HG03432 (cell line): ENCODE results near the gene ELF5.

Experiments
- ATAC-seq: cut with Tn5 transposase; IDR thresholded peaks from one replicate; pipeline ENCODE4 v1.9.1; 2021; ENCODE audit warnings: mild to moderate bottlenecking, moderate library complexity; ENCODE audit not compliant: unreplicated experiment

The ELF5 gene

DNA sequence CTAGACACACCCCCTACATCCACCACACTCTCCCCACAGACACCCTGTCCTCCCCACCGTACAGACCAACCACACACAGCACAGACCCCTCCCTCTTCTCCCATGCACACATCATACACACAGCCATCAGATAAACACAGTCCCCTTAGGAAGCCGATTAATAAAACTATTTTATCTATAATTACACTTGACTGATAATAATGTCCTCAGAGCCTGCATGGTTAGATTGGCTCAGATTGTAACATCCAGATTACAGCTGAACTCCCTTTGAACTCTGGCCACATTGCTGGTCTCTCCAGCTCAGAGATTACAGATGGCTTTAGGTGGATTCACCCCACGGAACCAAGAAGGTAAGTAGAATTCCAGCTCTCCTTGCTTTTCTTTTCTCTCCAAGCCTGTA is 9.5 kb upstream of the ELF5 start:
- no peak for ATAC-seq

DNA sequence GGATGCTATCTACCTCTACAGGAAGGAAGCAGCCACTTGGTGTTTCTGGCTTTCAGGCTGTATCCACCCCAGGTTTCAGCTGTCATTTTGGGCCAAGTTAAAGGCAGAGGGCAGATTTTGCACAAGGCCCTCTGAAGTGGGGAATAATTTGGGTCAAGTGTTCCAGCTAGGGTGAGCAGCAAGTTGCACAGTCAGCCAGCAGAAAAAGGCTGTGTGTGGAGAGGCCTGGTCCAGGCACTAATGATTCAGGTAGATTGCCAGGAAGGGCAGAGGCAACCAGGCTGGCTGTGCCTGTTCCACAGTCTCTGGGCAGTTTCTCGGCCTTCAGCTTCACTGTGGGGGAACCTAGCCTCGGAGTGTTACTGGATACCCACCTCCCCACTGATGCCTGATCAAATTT is 8.6 kb upstream of the ELF5 start:
- no peak for ATAC-seq

DNA sequence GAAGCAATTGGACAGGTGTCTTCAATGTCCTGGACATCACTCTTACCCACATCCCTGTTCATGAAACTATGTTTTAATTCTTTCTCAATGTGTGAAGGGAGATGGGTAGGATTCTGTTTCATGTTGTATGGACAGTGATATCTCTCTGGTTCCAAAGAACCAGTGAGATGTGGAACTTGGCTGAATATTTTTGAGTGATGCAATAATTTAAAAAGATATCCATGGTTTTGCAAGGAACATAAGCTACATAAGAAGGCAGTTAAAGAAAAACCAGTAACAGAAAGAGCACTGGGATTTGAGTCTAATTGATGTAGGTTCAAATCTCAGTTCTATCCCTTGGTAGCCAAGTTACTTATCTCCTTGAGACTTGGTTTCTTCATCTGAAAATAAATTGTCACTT is 7.7 kb upstream of the ELF5 start:
- no peak for ATAC-seq

DNA sequence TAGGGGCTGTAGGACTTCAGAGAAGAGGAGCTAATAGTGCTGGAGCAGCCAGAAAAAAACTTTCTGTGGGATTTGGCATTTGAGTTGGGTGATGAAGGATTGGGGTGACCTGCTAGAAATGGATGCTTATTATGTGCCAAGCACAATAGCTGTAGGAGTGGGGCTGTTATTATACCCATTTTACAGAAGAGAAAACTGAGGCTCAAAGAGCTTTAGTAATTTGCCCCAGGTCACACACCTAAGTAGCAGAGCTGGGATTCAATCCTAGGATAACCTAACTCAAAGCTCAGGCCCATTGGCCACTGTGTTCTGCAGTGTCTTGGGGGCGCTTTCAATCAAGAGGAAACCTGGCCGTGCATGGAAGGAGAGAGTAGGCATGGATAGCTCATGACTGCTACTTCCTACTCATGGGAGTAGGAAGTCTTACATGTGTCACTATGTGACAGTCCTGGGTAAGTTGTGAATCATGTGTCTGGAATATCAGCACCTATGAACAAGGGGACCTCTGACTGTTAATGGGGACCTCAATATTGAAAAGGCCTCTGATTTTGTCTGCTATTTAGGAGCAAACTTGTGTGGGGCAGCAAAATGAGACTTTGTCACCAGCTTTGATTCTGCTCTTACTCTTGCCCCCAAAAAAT is 6.1 kb upstream of the ELF5 start:
- no peak for ATAC-seq

DNA sequence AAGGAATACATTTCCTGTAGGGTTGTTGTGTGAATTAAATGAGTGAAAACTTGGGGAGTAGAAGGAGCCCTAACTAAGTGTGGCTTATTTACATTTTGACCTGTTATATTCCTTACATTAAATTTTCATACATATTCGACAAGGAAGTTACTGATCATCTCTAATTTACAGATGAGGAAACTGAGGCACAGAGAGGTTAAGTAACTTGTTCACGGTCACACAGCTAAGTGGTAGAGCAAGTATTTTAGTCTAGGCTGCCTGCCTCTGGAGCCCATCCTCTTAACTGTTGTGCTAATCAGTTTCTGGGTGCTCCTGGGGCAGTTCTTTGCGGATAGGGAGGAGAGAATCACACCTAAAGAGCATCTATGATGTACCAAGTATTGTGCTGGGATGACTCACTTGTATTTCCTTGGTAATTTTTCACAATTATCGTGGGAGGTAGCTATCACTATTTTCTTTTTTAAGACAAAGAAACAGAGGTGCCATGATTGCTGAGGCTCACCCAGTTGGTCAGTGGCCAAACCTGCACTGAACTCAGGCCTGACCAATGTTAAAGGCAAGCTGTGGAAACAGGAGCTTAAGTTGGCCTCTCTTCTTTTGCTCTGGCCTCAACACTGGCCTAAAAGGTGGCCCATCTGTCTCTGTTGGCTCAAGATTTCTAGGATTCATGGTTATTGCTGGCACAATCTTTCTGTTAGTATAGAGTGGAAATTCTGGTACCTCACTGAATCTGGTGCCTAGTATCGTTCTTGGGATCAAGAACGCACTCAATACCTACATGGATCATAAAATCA is 2.9 kb upstream of the ELF5 start:
- no peak for ATAC-seq

DNA sequence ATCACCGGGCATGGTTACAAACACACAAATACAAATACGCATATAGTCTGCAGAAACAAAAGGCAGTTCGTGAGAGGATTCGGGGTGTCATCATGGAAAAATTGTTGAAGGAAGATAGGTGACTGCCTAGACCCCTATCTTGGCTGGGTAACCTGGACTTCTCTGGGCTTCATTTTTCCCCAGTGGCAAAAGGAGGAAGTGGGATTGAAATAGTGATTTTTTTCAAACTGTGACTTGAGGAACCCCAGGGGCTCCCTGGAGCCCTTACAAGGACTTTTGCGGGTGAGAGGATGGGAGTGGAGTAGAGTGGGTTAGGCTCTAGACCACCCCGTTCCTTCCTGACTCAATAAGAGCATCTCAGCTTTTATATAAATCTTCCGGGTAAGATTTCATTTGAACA is 1.0 kb upstream of the ELF5 start:
- ATAC-seq = no peak

DNA sequence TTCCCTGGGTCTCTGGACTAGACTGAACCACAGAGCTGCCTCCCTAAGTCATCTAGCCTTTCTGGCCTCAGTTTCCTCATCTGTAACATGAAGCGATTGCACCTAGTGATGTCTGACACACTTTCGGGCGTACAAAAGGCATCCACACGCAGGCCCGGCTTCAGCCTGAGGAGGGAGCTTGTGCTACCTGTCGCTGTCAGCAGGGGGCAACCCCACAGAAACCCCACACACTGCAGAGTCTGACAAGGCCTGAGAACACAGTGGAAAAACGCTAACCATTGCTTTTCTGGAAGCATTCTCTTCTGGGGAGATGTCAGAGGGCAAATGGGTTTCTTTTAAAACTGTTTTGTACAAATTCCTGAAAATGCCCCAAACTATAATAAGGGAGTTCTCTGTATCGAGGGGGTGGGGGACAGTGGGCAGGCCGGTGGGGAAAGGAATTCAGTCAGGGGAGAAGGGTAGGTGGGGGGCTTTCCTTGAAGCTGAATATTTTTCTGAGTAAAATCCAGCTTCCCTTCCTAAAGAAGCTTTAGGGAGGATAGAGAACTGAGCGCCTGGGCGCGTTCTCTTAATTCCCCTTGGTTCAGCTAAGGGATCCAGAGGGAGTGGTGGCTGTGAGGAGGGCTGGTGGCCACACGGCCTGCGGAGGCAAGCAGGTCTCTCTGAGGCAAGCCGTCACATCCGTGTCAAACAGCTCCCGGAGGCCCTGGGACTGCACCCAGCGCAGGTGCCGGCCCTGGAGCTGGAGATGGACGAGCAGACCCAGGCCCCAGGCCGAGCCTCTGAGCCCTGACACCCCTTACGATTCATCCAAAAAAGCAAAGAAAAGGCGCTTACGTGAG is 533 bp downstream of the ELF5 start:
- peak; percentile 89 for ATAC-seq

DNA sequence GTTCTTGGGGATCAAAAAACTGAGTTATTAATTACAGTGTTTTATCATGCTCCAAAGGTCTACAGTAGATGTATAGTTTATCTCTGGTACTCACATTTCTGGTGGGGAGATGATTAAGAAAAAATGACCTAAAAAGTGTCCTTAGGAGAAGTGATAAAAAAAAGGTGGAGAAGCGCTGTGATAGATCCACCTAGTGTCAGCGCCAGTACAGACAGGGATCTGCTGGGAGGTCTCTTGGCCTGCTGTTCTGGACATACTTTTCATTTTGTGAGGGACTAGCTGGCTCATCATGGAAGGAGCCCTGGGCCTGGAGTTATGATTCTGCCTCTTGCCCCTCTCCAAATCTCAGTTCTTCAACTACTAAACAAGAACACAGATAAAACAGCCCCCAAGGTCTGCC is 2.9 kb downstream of the ELF5 start:
- no peak for ATAC-seq

DNA sequence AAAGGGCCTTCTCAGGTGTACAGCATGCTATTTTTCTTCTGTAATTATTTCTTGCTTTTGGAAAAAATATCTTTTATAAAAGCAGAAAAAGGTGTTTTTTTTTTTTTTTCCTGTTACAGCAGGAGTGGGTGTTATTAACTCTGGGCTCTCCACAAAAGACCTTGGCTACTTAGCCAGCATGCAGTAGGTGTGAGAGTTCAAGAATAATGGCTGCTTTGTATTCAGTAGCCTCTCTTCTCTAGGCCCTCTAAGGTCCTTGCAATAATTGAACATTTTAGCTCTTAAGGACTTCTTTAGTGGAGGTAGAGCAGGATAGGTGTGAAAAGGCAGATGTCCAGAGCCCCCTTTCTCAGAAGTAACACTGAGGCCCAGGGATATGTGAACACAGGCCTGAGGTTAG is 3.4 kb downstream of the ELF5 start:
- ATAC-seq = no peak

DNA sequence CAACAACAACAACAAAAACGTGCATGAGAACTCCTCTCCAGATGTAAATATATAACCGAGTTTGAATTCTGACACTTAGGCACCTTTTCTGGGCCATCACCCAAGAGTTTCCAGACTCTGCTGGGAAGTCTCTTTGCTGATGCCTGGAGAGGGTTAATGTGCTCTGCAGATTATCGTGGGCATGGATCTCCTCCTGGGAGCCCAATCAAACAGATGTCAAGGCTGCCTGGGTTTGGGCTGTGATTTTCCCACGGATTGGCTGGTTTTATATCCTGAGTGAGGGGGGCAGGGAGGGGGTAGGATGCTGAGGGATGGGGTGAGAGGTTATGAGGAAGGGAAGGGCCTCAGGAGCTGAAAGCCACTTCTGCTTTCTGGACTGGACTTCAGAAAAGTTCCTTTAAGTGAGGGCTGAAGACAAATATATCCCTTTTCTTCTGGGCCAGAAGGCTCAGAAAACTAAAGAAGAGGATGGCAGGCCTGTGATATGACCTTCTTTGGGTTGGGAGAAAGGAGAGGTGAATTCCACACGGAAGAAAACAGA is 4.2 kb downstream of the ELF5 start:
- no peak for ATAC-seq

DNA sequence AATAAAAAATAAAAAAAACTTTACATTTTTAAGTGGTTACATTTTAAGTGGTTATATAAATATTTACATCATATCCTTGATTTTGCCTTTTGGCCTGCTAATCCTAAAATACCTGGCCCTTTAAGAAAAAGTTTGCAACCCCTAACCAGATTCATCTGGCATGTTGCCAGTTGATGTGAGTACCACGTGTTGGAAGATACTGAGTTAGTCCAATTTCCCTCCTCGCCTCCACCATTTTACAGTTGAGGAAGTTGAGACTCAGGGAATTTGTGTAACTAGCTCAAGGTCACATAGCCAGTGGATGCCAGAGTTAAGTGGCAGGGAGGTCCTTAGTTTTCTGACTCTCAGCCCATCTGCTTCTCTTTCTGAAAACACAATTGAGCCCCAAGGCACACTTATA is 5.1 kb downstream of the ELF5 start:
- ATAC-seq = no peak

DNA sequence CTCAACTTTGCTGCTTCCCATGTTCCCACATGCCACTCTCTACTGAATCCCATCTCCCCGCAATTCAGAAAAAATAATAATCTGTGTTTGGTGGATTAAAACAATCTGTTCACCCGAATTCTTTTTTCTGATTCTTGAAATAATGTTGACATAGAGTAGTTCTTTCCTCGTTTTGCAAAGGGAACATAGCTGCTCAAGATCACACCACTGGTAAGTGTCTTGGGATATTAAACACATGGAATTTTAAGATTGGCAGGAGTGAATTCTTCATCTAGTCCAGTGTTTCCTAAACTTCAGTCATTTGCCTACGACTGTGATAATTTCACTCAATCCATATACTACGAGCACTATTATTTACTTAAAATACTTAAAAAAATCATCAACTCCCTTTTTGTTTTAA is 6.0 kb downstream of the ELF5 start:
- ATAC-seq = no peak

DNA sequence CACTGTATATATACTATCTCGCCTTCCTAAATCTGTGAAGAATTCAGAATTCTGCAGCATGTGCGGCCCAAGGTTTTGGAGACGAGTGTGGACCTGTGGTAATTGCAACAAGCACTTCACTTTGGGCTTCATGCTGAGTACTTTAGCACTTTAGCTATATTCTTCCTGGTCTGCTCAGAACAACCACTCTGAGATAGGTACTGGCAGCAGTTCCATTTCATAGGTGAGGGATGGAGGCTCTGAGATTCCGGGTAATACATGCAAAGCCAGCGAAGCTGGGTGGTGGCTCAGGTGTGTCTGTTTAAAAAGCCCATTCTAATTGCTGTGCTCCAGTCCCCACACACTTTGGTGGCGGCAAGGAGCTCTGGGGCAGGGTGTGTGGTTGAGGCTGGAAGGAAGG is 6.4 kb downstream of the ELF5 start:
- ATAC-seq = no peak

DNA sequence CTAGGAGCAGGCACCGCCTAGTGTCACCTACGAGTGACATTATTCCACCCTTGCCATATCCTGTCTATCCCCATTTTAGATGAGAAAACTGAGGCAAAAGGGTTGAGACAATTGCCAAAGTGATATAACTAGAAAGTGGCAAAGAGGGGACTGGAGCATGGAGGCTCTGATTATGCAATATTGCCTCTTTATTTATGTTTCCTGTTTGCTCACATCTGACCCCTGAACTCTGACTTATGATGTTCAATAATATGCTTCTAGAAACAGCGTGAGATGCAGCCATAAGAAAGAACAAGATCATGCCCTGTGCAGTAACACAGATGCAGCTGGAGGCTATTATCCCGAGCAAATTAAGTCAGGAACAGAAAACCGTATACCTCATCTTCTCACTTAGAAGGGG is 7.7 kb downstream of the ELF5 start:
- no peak for ATAC-seq

DNA sequence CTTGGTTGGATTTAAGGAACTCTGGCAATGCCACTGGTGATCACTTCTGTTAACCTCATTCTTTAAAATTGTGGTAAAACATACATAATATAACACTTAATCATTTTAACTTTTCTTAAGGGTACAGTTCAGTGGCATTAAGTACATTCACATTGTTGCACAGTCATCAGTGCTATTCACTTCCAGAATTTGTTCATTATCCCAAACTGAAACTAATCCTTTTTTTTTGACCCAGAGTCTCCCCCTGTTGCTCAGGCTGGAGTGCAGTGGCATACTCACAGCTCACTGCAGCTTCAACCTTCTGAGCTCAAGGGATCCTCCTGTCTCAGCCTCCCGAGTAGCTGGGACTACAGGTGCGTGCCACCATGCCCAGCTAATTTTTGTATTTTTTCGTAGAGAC is 10.6 kb downstream of the ELF5 start:
- no peak for ATAC-seq

DNA sequence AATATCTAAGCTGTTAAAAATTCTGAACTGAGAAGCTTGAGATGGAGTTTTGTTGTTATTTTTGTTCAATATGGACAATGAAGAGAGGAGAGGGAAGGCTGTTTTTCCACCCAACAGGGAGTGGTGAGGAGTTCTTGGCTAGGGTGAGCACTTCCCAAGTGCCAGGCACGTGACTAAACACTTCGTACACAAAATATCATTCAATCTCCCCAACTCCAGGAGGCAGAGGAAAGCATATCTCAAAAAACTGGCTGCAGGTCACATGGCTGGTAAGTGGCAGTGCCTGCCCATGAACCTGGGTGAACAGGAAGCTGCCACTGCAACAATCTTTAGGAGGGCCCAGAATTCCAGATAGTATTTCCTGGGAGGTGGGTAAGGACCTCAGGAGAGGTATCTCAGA is 11.6 kb downstream of the ELF5 start:
- no peak for ATAC-seq

DNA sequence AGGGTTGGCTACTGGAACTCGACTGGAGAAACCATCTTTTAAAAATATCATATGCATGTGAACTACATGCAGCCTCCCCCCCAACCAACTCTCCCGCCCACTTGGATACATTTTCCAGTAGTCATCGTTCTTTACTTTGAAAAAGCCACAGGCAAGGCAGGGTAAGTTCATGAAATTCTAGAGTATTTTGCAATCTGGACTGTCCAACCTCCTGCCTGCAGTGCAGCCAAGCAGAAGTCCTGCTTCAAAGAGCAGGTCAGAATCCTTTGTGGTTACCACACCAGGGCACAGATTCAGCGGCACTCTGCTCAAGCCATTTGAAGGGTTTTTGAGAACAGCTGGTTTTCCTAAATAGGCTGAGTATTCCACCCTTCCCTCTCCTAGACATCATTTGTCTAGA is 12.1 kb downstream of the ELF5 start:
- ATAC-seq = no peak

DNA sequence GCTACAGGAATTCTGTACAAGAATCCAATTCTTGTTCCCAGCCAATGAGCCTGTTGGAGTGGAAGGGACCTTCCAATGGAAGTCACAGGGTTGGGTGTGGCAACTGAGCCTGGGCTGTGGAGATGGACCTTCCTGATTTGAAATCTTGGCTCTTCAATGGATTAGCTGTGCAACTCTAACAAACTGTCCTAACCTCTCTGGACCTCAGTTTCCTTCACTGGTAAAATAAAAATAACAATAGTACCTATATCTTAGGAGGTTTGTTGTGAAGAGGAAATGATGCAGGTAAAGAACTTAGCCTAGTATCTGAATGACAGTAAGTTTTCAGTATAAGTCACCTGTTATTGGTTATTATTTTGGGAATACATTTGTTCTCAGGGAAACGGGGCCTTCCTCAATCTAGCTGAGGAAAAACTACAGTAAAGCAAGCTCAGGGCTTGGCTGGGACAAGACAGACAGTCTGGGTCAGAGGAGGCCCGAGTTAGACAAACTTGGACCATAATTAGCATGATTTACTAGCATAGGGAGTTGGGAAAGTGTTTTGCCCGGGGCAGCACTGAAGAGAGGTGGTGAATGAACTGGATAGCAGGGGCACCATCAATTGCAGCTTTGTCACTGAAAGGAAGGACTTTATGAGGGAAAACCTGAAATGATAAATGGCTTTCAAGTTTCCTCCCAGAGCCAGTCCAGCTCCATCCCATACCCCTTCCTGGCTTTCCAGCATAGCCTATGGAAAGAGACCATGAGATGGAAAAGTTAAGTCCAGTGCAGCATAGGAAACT is 13.7 kb downstream of the ELF5 start:
- ATAC-seq = no peak

DNA sequence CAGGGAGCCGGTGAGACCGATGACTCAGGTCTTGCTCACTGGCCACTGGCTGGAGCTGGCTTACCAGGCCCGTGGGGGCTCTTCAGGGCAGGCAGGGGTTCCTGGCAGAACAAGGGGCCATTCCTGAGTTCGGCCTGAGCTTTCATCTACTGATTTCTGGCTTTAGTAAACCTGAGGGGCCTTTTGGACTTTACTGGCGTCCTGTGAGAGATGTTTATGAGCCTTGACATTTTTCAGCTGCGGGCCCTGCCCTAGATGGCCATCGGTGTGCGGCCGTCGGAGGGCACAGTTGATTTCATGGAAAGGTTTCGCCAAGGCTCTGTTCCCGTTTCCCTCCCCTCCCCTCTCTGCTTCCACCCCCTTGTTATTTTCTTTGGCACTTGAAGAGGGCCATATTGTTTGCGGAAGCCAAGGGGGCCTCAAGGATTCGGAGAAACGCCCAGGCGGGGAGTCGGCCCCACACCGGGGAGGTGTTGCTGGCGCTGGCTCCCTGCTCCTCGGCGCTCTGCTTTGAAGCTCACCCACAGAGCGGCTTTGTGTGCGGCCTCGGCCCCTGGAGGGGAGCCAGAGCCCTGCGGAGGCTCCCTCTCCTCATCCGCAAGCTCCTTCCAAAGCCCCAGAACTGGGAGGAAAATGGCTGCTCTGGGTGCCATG is 17.7 kb downstream of the ELF5 start:
- ATAC-seq = no peak

DNA sequence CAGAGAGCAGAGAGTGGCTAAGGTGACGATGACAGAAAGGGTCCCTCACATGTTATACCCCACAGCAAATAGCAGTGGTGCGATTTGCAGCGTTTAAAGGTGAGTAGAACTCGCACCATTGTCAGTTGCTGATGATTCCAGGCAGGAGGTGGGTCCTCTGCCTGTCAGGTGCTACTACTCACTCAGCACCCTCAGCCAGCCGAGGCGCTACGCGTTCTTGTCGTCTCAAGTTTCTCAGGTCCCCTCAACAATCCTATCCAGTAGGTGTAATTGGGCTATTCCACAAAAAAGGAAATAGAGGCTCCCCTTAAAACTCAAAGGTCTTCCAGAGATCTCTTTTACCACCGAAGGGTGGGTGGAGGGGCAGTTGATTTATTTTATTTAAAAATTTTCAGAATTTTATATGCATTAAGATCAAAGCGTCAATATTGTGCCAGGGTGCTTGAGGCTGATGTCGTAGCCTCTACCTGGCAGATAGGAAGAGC is 18.3 kb downstream of the ELF5 start:
- no peak for ATAC-seq
